Testis (tissue), 2 donors: Measurements from ENCODE around the gene SLC45A1.

Experiments used
- POLR2A ChIP-seq: fragments of 450-650 bp; IDR thresholded peaks from one replicate; pipeline ENCODE4 v1.6.1; 2017; ENCODE audit warnings: antibody characterized with exemption, mild to moderate bottlenecking, moderate library complexity
- TF ChIP-seq, protein P1 (sequence below), 3 experiments: fragments of 450-650 bp in 2 of 3; fragments of 200-600 bp in 1 of 3; sonication (generic) in 1 of 3; IDR thresholded peaks; one replicate each; pipeline ENCODE4 v1.5.1; 2016 to 2019; ENCODE audit warnings: antibody characterized with exemption in 3 of 3, mild to moderate bottlenecking in 2 of 3, moderate library complexity in 1 of 3

DNA sequence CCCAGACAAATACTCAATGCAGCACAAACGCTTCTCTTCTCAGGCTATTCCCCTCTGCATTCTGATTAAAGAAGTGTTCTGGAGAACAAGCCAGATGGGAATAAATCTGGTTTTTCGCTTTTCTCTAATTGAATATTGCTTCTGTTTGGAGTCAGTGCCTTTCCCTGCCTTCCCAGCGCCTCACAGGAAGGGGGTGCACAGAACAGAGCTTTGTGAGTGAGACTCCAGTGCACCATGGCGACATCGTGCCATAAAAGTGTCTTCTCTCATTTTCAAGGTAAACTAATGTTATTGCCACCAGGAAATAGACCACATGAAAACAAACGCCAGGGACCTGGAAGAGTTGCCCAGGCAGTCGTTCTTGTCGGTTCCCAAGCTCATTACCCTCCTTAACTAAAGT lies 43.6 kb upstream of the SLC45A1 start:
- TF ChIP-seq, protein P1, sequence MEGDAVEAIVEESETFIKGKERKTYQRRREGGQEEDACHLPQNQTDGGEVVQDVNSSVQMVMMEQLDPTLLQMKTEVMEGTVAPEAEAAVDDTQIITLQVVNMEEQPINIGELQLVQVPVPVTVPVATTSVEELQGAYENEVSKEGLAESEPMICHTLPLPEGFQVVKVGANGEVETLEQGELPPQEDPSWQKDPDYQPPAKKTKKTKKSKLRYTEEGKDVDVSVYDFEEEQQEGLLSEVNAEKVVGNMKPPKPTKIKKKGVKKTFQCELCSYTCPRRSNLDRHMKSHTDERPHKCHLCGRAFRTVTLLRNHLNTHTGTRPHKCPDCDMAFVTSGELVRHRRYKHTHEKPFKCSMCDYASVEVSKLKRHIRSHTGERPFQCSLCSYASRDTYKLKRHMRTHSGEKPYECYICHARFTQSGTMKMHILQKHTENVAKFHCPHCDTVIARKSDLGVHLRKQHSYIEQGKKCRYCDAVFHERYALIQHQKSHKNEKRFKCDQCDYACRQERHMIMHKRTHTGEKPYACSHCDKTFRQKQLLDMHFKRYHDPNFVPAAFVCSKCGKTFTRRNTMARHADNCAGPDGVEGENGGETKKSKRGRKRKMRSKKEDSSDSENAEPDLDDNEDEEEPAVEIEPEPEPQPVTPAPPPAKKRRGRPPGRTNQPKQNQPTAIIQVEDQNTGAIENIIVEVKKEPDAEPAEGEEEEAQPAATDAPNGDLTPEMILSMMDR (IDR thresholded peaks at IDR 0.05): no peak
- no peak for TF ChIP-seq POLR2A
